ENCODE data around the gene MRPL36.

GRCh38 chr5:1772634-1773033, 27.0 kb downstream of the MRPL36 start:
- TF ChIP-seq, protein P1, sequence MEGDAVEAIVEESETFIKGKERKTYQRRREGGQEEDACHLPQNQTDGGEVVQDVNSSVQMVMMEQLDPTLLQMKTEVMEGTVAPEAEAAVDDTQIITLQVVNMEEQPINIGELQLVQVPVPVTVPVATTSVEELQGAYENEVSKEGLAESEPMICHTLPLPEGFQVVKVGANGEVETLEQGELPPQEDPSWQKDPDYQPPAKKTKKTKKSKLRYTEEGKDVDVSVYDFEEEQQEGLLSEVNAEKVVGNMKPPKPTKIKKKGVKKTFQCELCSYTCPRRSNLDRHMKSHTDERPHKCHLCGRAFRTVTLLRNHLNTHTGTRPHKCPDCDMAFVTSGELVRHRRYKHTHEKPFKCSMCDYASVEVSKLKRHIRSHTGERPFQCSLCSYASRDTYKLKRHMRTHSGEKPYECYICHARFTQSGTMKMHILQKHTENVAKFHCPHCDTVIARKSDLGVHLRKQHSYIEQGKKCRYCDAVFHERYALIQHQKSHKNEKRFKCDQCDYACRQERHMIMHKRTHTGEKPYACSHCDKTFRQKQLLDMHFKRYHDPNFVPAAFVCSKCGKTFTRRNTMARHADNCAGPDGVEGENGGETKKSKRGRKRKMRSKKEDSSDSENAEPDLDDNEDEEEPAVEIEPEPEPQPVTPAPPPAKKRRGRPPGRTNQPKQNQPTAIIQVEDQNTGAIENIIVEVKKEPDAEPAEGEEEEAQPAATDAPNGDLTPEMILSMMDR (conservative IDR thresholded peaks at IDR 0.05; ENCODE audit: low read depth, low read length) = peak; percentile 68
- TF ChIP-seq EZH2 (IDR thresholded peaks at IDR 0.05; ENCODE audit: low read length, unreplicated experiment) = no peak
- no peak for TF ChIP-seq EZH2phosphoT487 (IDR thresholded peaks at IDR 0.05; ENCODE audit: borderline replicate concordance, low read length)
